SK-N-SH (cell line): ENCODE data around the gene CASKIN2. TPM values are rescaled to one million over a fixed set of nuclear protein-coding genes. Genes with fewer than 3 reads are reported as not detected.

ENCODE experiments used
- CTCF ChIA-PET: fragments of 300-600, 350-600 bp; formaldehyde crosslinking; extraction: SDS; loops from one replicate; lab custom pipeline; 2021; lab: Yijun Ruan, JAX
- POLR2A ChIA-PET: fragments of 350-600 bp; sonication (Branson Sonifier 250); formaldehyde crosslinking; extraction: SDS; loops from one replicate; lab custom pipeline; 2020; ENCODE audit warnings: antibody characterized with exemption, inconsistent platforms; lab: Yijun Ruan, JAX
- DNase-seq: peaks from one replicate; pipeline ENCODE4 v3.0.0; 2012
- H2AFZ ChIP-seq: fragments of 200-600 bp; sonication (generic); 2 replicates; pipeline ENCODE4 v1.8.1; 2016; ENCODE audit warnings: antibody characterized with exemption, mild to moderate bottlenecking, low read depth
- H3F3A ChIP-seq: fragments of 200-600 bp; sonication (generic); replicated peaks from 2 replicates; pipeline ENCODE3; 2016; ENCODE audit warnings: antibody characterized with exemption, mild to moderate bottlenecking; ENCODE audit not compliant: insufficient read depth
- H3K27ac ChIP-seq, 2 experiments: fragments of 200-500 bp in 1 of 2; fragments of 200-600 bp in 1 of 2; sonication (Bioruptor generic) in 1 of 2; sonication (generic), shearing (Covaris generic) in 1 of 2; 2 replicates each; pipeline versions ENCODE4 v1.5.1 to v1.6.1; 2014 to 2016; ENCODE audit warnings: low read depth in 2 of 2, inconsistent platforms in 1 of 2, low read length in 1 of 2, mild to moderate bottlenecking in 1 of 2, mixed read lengths in 1 of 2
- H3K27me3 ChIP-seq: fragments of 200-600 bp; sonication (generic), shearing (Covaris generic); 2 replicates; pipeline ENCODE4 v1.6.1; 2016; ENCODE audit warnings: mixed run types; ENCODE audit not compliant: insufficient read depth
- H3K36me3 ChIP-seq, 2 experiments: fragments of 200-500 bp in 1 of 2; fragments of 200-600 bp in 1 of 2; sonication (Bioruptor generic) in 1 of 2; sonication (generic) in 1 of 2; replicated peaks in 1 of 2; 2 replicates each; pipeline versions ENCODE3 to v1.5.1; 2014 to 2016; ENCODE audit warnings: low read length in 1 of 2, mild to moderate bottlenecking in 1 of 2; ENCODE audit not compliant: insufficient read depth in 2 of 2, control insufficient read depth in 1 of 2
- H3K4me1 ChIP-seq, 2 experiments: fragments of 200-500 bp in 1 of 2; fragments of 200-600 bp in 1 of 2; sonication (Bioruptor generic) in 1 of 2; sonication (generic), shearing (Covaris generic) in 1 of 2; 2 replicates each; pipeline versions ENCODE4 v1.5.1 to v1.6.1; 2014 to 2016; ENCODE audit warnings: low read depth in 1 of 2, low read length in 1 of 2, mixed run types in 1 of 2; ENCODE audit not compliant: insufficient read depth in 2 of 2, control insufficient read depth in 1 of 2
- H3K4me2 ChIP-seq: fragments of 200-600 bp; sonication (generic), shearing (Covaris generic); 2 replicates; pipeline ENCODE4 v1.6.1; 2017; ENCODE audit warnings: mixed run types
- H3K4me3 ChIP-seq, 2 experiments: fragments of 200-500 bp in 1 of 2; fragments of 200-600 bp in 1 of 2; sonication (Bioruptor generic) in 1 of 2; sonication (generic), shearing (Covaris generic) in 1 of 2; 2 replicates each; pipeline versions ENCODE4 v1.5.1 to v1.8.1; 2014 to 2016; ENCODE audit warnings: low read depth in 2 of 2, inconsistent platforms in 1 of 2, low read length in 1 of 2, mild to moderate bottlenecking in 1 of 2, mixed read lengths in 1 of 2, moderate library complexity in 1 of 2
- H3K79me2 ChIP-seq: fragments of 200-600 bp; sonication (generic); 2 replicates; pipeline ENCODE4 v1.8.1; 2017; ENCODE audit warnings: mild to moderate bottlenecking; ENCODE audit not compliant: insufficient read depth
- H3K9ac ChIP-seq: fragments of 200-600 bp; sonication (generic); 2 replicates; pipeline ENCODE4 v1.6.1; 2017; ENCODE audit warnings: mixed run types
- H3K9me2 ChIP-seq: fragments of 200-600 bp; sonication (generic); 2 replicates; pipeline ENCODE4 v1.6.1; 2017; ENCODE audit warnings: mixed run types
- H3K9me3 ChIP-seq: fragments of 200-600 bp; sonication (generic); 2 replicates; pipeline ENCODE4 v1.6.1; 2017; ENCODE audit warnings: mixed run types, mild to moderate bottlenecking, moderate library complexity
- H4K20me1 ChIP-seq: fragments of 200-600 bp; sonication (generic); 2 replicates; pipeline ENCODE4 v1.6.1; 2017; ENCODE audit warnings: mild to moderate bottlenecking, mixed run types; ENCODE audit not compliant: insufficient read depth
- ELF1 ChIP-seq: IDR thresholded peaks from 2 replicates; pipeline ENCODE4 v1.4.0; 2012
- EZH2phosphoT487 ChIP-seq: fragments of 200-600 bp; sonication (generic); IDR thresholded peaks from 2 replicates; pipeline ENCODE4 v1.6.1; 2017; ENCODE audit warnings: low read depth, mixed run types, mild to moderate bottlenecking, antibody characterized with exemption, moderate library complexity, borderline replicate concordance
- FOSL2 ChIP-seq: IDR thresholded peaks from 2 replicates; pipeline ENCODE4 v1.4.0; 2012; ENCODE audit warnings: low read depth, mild to moderate bottlenecking, moderate library complexity, borderline replicate concordance
- GATA2 ChIP-seq: sonication (generic); formaldehyde crosslinking; IDR thresholded peaks from 2 replicates; pipeline ENCODE4 v1.5.0; 2020; ENCODE audit warnings: mild to moderate bottlenecking, missing genetic modification reagents
- MEF2A ChIP-seq: IDR thresholded peaks from 2 replicates; pipeline ENCODE4 v1.4.0; 2012; ENCODE audit warnings: low read depth, borderline replicate concordance
- NFIC ChIP-seq: IDR thresholded peaks from 2 replicates; pipeline ENCODE4 v1.4.0; 2012; ENCODE audit warnings: borderline replicate concordance
- RCOR1 ChIP-seq: fragments of 150-350 bp; IDR thresholded peaks from 2 replicates; pipeline ENCODE4 v1.6.1; 2017; ENCODE audit warnings: antibody characterized with exemption, low read length
- SMC3 ChIP-seq: IDR thresholded peaks from 2 replicates; pipeline ENCODE4 v1.6.1; 2012; ENCODE audit warnings: low read depth, low read length, improper control_type of control experiment
- TCF12 ChIP-seq: IDR thresholded peaks from 2 replicates; pipeline ENCODE4 v1.4.0; 2012
- TEAD4 ChIP-seq: IDR thresholded peaks from 2 replicates; pipeline ENCODE4 v1.4.0; 2012; ENCODE audit warnings: mild to moderate bottlenecking, borderline replicate concordance; ENCODE audit not compliant: insufficient read depth
- WGBS: methylation state at CpG from one replicate; pipeline ENCODE4 v1.1.6; 2017; ENCODE audit warnings: low lambda C conversion rate; 5-methylcytosine and 5-hydroxymethylcytosine counted together
- polyA plus RNA-seq, 3 experiments: library from polyadenylated mRNA; depleted of rRNA; stranded (reverse); fragments of >200 nt; gene quantifications; 2 replicates each; pipeline ENCODE4 v1.2.3, GENCODE V29; 2012
- TF ChIP-seq, protein P1 (sequence below): IDR thresholded peaks from 2 replicates; pipeline ENCODE4 v1.4.0; 2012; ENCODE audit warnings: low read depth, borderline replicate concordance
- TF ChIP-seq, protein P2 (sequence below): IDR thresholded peaks from 2 replicates; pipeline ENCODE4; 2012
- TF ChIP-seq, protein P3 (sequence below): IDR thresholded peaks from 2 replicates; pipeline ENCODE4 v1.4.0; 2012; ENCODE audit warnings: low read depth, borderline replicate concordance

Gene CASKIN2
- polyA plus RNA-seq, 1 of the 3 experiments (the other 2 are of a cell fraction), result 6.5 TPM

DNA sequence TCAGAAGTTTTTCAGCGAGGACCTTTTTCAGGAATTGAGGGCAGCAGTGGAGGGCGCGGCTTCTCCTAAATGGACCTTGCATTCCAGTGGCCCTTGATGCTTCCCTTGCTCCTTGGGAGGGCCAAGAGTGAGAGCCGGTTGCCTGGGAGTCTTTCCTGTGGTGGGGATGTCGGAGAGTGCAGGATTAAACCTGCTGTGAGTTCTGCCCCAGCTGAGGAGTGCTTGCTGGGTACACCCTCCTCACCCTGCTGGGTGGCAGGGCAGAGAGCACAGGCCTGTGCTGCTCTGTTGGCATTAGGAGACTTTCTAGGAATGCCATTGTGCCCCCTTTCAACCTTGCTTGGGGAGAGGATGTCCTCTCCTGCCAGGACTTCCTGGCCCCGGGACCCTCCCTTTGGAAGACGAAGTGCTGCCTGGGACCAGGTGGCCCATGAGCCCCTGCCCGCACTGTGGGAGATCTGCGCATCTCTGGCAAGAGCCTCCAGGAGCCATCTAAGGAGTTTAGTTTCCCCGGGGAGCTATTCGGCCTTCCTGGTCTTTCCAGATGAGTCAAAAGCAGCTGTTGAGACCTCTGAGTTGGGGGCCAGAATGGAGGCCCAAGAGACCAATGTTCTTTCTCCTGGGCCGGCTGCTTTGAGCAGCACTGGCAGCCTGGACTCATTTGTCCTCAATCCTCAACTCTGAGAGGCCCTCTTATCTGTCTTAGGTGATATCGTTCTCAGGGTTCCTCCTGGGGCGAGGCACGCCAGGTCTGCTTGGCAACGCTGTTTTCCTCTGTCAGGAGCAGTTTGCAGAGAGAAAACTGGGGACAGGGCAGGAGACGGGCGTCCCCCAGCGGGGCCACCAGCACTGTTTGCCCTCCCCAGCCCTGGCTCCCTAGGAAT lies 15.7 kb upstream of the CASKIN2 start (continued):
- TF ChIP-seq, protein P1, sequence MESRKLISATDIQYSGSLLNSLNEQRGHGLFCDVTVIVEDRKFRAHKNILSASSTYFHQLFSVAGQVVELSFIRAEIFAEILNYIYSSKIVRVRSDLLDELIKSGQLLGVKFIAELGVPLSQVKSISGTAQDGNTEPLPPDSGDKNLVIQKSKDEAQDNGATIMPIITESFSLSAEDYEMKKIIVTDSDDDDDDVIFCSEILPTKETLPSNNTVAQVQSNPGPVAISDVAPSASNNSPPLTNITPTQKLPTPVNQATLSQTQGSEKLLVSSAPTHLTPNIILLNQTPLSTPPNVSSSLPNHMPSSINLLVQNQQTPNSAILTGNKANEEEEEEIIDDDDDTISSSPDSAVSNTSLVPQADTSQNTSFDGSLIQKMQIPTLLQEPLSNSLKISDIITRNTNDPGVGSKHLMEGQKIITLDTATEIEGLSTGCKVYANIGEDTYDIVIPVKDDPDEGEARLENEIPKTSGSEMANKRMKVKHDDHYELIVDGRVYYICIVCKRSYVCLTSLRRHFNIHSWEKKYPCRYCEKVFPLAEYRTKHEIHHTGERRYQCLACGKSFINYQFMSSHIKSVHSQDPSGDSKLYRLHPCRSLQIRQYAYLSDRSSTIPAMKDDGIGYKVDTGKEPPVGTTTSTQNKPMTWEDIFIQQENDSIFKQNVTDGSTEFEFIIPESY, result no peak
- no peak for TF ChIP-seq NFIC
- no peak for TF ChIP-seq TEAD4
- TF ChIP-seq EZH2phosphoT487, result no peak
- TF ChIP-seq ELF1, result no peak
- no peak for TF ChIP-seq SMC3
- TF ChIP-seq, protein P2, sequence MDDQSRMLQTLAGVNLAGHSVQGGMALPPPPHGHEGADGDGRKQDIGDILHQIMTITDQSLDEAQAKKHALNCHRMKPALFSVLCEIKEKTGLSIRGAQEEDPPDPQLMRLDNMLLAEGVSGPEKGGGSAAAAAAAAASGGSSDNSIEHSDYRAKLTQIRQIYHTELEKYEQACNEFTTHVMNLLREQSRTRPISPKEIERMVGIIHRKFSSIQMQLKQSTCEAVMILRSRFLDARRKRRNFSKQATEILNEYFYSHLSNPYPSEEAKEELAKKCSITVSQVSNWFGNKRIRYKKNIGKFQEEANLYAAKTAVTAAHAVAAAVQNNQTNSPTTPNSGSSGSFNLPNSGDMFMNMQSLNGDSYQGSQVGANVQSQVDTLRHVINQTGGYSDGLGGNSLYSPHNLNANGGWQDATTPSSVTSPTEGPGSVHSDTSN, result no peak
- no peak for TF ChIP-seq FOSL2
- TF ChIP-seq, all 33 proteins: peak for 0

DNA sequence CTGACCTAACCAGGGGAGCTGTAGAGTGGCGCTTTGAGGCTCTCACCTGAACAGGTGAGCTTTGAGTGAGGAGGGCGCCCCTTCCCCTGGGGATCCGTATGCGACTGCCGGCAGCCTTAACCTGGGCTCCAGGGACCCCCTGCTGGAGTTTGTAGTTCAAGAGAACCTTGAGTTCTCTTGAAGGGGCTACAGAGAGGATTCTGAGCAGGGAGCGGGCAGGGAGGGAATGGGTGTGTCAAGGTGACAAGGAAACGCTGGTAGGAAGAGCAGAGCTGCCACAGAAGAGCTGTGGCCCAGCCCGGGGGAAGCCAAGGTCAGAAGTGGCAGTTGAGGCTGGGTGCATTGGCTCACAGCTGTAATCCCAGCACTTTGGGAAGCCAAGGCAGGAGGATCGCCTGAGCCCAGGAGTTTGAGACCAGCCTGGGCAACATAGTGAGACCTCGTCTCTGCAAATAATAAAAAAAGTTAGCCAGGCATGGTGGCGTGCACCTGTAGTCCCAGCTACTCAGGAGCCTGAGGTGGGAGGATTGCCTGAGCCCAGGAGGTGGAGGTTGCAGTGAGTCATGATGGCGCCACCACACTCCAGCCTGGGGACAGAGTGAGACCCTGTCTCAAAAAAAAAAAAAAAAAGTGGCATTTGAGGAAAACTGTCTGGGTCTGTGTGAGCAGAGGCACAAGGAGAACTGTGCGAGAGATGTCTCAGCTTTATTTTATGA lies 11.4 kb upstream of the CASKIN2 start:
- H3K79me2 ChIP-seq, result no peaks in the 10 kb centered on the region
- H3F3A ChIP-seq, result peaks cover 12% of the 10 kb centered on the region
- no peak overlapping the region for H3K4me3 ChIP-seq
- no peaks in the 10 kb centered on the region for H3K9me3 ChIP-seq
- H3K9ac ChIP-seq, result no peak overlapping the region
- H3K27ac ChIP-seq, result no peak overlapping the region
- peaks cover 0 to 14% of the 10 kb centered on the region in 2 experiments; a peak in 1 of 4 replicates for H3K4me1 ChIP-seq
- H3K27me3 ChIP-seq, result peaks cover 12% of the 10 kb centered on the region; the same call in 1 of the 2 replicates
- no peak overlapping the region for H2AFZ ChIP-seq
- no peaks in the 10 kb centered on the region for H3K9me2 ChIP-seq
- no peak for DNase-seq
- H3K4me2 ChIP-seq, result no peak overlapping the region; the same call in 1 of the 2 replicates
- H4K20me1 ChIP-seq, result 0 out of 2 replicates have a peak, but pooled peaks cover 10% of the 10 kb centered on the region
- CTCF ChIA-PET, result interaction anchor here (0.6 to 3.1 kb wide), 7 partner anchors 10 to 223 kb away, joined by 3 to 14 read pairs (median 4); partner anchors contain the start of genes SMIM5 and TSEN54
- 88% methylated on average over 13 of the region's 13 CpGs for WGBS
- POLR2A ChIA-PET, result no interaction called here
- H3K36me3 ChIP-seq, result peaks cover 3 to 6% of the 10 kb centered on the region in 2 experiments
- TF ChIP-seq RCOR1, result no peak
- no peak for TF ChIP-seq GATA2 (CRISPR knock-in tag)
- TF ChIP-seq TCF12, result no peak
- TF ChIP-seq, protein P3, sequence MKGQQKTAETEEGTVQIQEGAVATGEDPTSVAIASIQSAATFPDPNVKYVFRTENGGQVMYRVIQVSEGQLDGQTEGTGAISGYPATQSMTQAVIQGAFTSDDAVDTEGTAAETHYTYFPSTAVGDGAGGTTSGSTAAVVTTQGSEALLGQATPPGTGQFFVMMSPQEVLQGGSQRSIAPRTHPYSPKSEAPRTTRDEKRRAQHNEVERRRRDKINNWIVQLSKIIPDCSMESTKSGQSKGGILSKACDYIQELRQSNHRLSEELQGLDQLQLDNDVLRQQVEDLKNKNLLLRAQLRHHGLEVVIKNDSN, result no peak
- no peak for TF ChIP-seq MEF2A
